HepG2 (cell line): ENCODE measurements around the gene CSNK1G1. TPM values are rescaled to one million over a fixed set of nuclear protein-coding genes. Genes with fewer than 3 reads are reported as not detected.
A peak's percentile ranks its signal among the peaks of the same experiment; 100 is the strongest.

Experiments
- DBP ChIP-seq: sonication (generic); formaldehyde crosslinking; IDR thresholded peaks from 2 replicates; pipeline ENCODE4 v1.4.0; 2020; ENCODE audit warnings: missing genetic modification reagents; ENCODE audit errors: not compliant biosample characterization
- EHMT2 ChIP-seq: fragments of 200-600 bp; sonication (generic); IDR thresholded peaks from 2 replicates; pipeline ENCODE4 v1.7.0; 2017; ENCODE audit warnings: antibody characterized with exemption, low read depth, low read length, borderline replicate concordance
- FIP1L1 ChIP-seq: fragments of 200-400 bp; formaldehyde crosslinking; IDR thresholded peaks from 2 replicates; pipeline ENCODE4 v1.6.1; 2018; ENCODE audit warnings: low read depth, mild to moderate bottlenecking, low read length, moderate library complexity, borderline replicate concordance; ENCODE audit not compliant: insufficient read depth
- LCORL ChIP-seq, 2 experiments: fragments of 450-650 bp in 1 of 2; sonication (generic) in 1 of 2; formaldehyde crosslinking in 1 of 2; IDR thresholded peaks; 2 replicates each; pipeline versions ENCODE4 v1.5.0 to v1.6.1; 2017 to 2020; ENCODE audit warnings: antibody characterized with exemption in 1 of 2, missing genetic modification reagents in 1 of 2
- LRRFIP1 ChIP-seq: sonication (generic); formaldehyde crosslinking; conservative IDR thresholded peaks from 2 replicates; pipeline ENCODE4 v1.4.0; 2020; ENCODE audit warnings: missing genetic modification reagents
- MEF2D ChIP-seq: sonication (generic); formaldehyde crosslinking; IDR thresholded peaks from 2 replicates; pipeline ENCODE4 v1.5.1; 2020; ENCODE audit warnings: mild to moderate bottlenecking, missing genetic modification reagents
- NR2F6 ChIP-seq, 2 experiments: IDR thresholded peaks; 2 replicates each; pipeline ENCODE4 v1.6.1; 2016; ENCODE audit warnings: antibody characterized with exemption in 1 of 2, mild to moderate bottlenecking in 1 of 2
- SNAI1 ChIP-seq: sonication (generic); formaldehyde crosslinking; IDR thresholded peaks from 2 replicates; pipeline ENCODE4 v1.5.0; 2020; ENCODE audit warnings: mild to moderate bottlenecking, missing genetic modification reagents, borderline replicate concordance
- SUZ12 ChIP-seq: fragments of 150-350 bp; IDR thresholded peaks from 2 replicates; pipeline ENCODE4 v1.6.1; 2014; ENCODE audit warnings: low read depth, low read length
- SYNCRIP ChIP-seq: fragments of 200-400 bp; formaldehyde crosslinking; IDR thresholded peaks from 2 replicates; pipeline ENCODE4 v1.6.1; 2018; ENCODE audit warnings: mild to moderate bottlenecking, low read depth, low read length; ENCODE audit not compliant: insufficient read depth
- YY1 ChIP-seq: IDR thresholded peaks from 2 replicates; pipeline ENCODE4 v1.6.1; 2011; ENCODE audit warnings: low read length, low read depth, moderate library complexity, mild to moderate bottlenecking; ENCODE audit not compliant: insufficient read depth, insufficient replicate concordance
- ZNF343 ChIP-seq: sonication (generic); formaldehyde crosslinking; IDR thresholded peaks from 2 replicates; pipeline ENCODE4 v1.4.0; 2020; ENCODE audit warnings: mild to moderate bottlenecking, missing genetic modification reagents
- ZNF383 ChIP-seq: sonication (generic); formaldehyde crosslinking; IDR thresholded peaks from 2 replicates; pipeline ENCODE4 v1.4.0; 2020; ENCODE audit warnings: missing genetic modification reagents, mild to moderate bottlenecking, borderline replicate concordance
- ZNF430 ChIP-seq: sonication (generic); formaldehyde crosslinking; IDR thresholded peaks from 2 replicates; pipeline ENCODE4 v1.9.0; 2021; ENCODE audit warnings: mild to moderate bottlenecking, missing genetic modification reagents
- ZNF619 ChIP-seq: sonication (generic); formaldehyde crosslinking; IDR thresholded peaks from 2 replicates; pipeline ENCODE4 v1.4.0; 2020; ENCODE audit warnings: mild to moderate bottlenecking, missing genetic modification reagents
- ZNF713 ChIP-seq: sonication (generic); formaldehyde crosslinking; IDR thresholded peaks from 2 replicates; pipeline ENCODE4 v1.4.0; 2020; ENCODE audit warnings: mild to moderate bottlenecking, missing genetic modification reagents
- polyA plus RNA-seq, 8 experiments: library from polyadenylated mRNA; depleted of rRNA in 3 of 8; stranded (reverse) in 7 of 8; unstranded in 1 of 8; fragments of >200 nt; fragmentation: Illumina TruSeq in 4 of 8; extraction: Trizol in 4 of 8; gene quantifications; 2 replicates each; pipeline versions ENCODE4 v1.2.1 to v1.2.3, GENCODE V29; 2011 to 2016; ENCODE audit warnings: low read depth in 4 of 8, missing spikeins in 1 of 8, mixed read lengths in 1 of 8; ENCODE audit not compliant: insufficient read depth in 1 of 8
- total RNA-seq, 5 experiments: library from RNA; depleted of rRNA; stranded (reverse); fragments of >200 nt; fragmentation: Illumina TruSeq; extraction: Trizol; gene quantifications; 2 replicates each; pipeline ENCODE4 v1.2.3, GENCODE V29; 2016; ENCODE audit warnings: low read depth in 1 of 5
- TF ChIP-seq, protein P1 (sequence below): sonication (generic); formaldehyde crosslinking; IDR thresholded peaks from 2 replicates; pipeline ENCODE4 v1.5.0; 2020; ENCODE audit warnings: missing genetic modification reagents, mild to moderate bottlenecking, borderline replicate concordance
- TF ChIP-seq, protein P2 (sequence below), 2 experiments: IDR thresholded peaks; 2 replicates each; pipeline ENCODE4 v1.6.1; 2011 to 2012; ENCODE audit warnings: low read length in 2 of 2, borderline replicate concordance in 1 of 2, low read depth in 1 of 2, mild to moderate bottlenecking in 1 of 2, moderate library complexity in 1 of 2
- TF ChIP-seq, protein P3 (sequence below): sonication (generic); formaldehyde crosslinking; IDR thresholded peaks from 2 replicates; pipeline ENCODE4 v1.9.0; 2021; ENCODE audit warnings: missing genetic modification reagents, mild to moderate bottlenecking, borderline replicate concordance

The CSNK1G1 gene
- total and polyA plus RNA-seq, 2 of the 13 experiments (the other 11 are each of a cell fraction or from before 2014, with no cell fraction given): 8.5 to 12.6 TPM

DNA sequence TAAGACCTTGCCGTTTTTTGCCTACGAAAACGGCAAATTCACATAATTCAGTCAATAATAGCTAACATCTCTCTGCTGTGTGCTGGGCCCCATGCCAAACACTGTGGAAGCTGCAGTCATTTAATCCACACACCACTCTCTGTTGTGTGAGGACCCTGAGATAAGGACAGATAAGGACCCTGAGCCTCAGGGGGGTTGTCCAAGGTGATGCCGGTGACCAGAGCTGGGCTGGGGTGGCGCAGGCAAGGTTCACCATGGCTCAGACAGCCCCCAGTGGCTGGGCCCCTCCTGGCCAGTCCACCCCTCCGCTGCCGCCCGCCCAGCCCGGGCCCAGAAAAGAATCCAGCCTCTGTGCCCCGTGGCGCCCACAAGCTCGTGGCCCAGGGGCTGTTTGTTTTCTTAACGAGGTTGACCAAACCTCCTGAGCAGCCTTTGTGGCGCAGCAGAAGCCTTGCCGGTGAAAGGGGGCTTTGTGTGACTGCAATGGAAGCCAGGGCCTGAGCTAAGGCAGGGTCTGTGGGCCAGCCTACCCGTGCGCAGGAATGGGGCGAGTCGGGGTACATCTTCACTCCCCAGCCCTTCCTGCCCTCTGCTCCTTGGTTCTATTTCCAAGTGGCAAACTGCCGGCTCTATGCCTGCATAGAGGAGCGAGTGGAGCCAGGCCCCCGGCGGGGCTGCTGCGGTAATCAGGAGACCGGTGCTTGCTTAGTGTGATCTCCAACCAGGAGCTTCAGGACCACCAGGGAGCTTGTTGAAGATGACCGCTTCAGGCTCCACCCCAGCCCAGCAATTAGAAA is 208.9 kb downstream of the CSNK1G1 start (continued):
- TF ChIP-seq ZNF430 (CRISPR knock-in tag) (no peak), ZNF713 (CRISPR knock-in tag) (no peak), YY1 (no peak), ZNF383 (no peak), NR2F6 (IDR thresholded peaks at IDR 0.05) (no peak), NR2F6 (CRISPR knock-in tag; IDR thresholded peaks at IDR 0.05) (no peak), SYNCRIP (no peak), EHMT2 (no peak), LCORL (IDR thresholded peaks at IDR 0.05) (no peak), LCORL (CRISPR knock-in tag; IDR thresholded peaks at IDR 0.05) (no peak), ZNF343 (CRISPR knock-in tag) (no peak), SUZ12 (no peak), SNAI1 (no peak), LRRFIP1 (CRISPR knock-in tag) (no peak), ZNF619 (CRISPR knock-in tag) (no peak), DBP (no peak), FIP1L1 (no peak), MEF2D (CRISPR knock-in tag) (0 out of 2 replicates have a peak, but pooled peaks have one; percentile 26)
- TF ChIP-seq, protein P1, sequence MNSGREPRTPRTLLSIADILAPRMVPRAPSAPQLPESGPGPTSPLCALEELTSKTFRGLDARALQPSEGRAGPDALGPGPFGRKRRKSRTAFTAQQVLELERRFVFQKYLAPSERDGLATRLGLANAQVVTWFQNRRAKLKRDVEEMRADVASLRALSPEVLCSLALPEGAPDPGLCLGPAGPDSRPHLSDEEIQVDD: no peak
- TF ChIP-seq, protein P2, sequence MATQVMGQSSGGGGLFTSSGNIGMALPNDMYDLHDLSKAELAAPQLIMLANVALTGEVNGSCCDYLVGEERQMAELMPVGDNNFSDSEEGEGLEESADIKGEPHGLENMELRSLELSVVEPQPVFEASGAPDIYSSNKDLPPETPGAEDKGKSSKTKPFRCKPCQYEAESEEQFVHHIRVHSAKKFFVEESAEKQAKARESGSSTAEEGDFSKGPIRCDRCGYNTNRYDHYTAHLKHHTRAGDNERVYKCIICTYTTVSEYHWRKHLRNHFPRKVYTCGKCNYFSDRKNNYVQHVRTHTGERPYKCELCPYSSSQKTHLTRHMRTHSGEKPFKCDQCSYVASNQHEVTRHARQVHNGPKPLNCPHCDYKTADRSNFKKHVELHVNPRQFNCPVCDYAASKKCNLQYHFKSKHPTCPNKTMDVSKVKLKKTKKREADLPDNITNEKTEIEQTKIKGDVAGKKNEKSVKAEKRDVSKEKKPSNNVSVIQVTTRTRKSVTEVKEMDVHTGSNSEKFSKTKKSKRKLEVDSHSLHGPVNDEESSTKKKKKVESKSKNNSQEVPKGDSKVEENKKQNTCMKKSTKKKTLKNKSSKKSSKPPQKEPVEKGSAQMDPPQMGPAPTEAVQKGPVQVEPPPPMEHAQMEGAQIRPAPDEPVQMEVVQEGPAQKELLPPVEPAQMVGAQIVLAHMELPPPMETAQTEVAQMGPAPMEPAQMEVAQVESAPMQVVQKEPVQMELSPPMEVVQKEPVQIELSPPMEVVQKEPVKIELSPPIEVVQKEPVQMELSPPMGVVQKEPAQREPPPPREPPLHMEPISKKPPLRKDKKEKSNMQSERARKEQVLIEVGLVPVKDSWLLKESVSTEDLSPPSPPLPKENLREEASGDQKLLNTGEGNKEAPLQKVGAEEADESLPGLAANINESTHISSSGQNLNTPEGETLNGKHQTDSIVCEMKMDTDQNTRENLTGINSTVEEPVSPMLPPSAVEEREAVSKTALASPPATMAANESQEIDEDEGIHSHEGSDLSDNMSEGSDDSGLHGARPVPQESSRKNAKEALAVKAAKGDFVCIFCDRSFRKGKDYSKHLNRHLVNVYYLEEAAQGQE (IDR thresholded peaks at IDR 0.05; ENCODE audit: borderline replicate concordance in 1 of 2, low read depth in 1 of 2, low read length in 2 of 2): no peak
- TF ChIP-seq, protein P3, sequence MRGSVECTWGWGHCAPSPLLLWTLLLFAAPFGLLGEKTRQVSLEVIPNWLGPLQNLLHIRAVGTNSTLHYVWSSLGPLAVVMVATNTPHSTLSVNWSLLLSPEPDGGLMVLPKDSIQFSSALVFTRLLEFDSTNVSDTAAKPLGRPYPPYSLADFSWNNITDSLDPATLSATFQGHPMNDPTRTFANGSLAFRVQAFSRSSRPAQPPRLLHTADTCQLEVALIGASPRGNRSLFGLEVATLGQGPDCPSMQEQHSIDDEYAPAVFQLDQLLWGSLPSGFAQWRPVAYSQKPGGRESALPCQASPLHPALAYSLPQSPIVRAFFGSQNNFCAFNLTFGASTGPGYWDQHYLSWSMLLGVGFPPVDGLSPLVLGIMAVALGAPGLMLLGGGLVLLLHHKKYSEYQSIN (CRISPR knock-in tag): no peak
